ES-I3 (cell line): Measurements from ENCODE around the gene REV1.
A peak's percentile ranks its signal among the peaks of the same experiment; 100 is the strongest.
"Not testable (repeated sequence)": the region's sequence is repeated elsewhere in the genome, so short reads cannot be mapped to it uniquely, and the experiment has no call there.

ENCODE experiments used
- H3K36me3 ChIP-seq: 2 replicates; pipeline ENCODE4 v1.6.1; 2013; ENCODE audit warnings: mild to moderate bottlenecking, low read length, control low read depth, moderate library complexity; ENCODE audit not compliant: insufficient read depth
- H3K4me1 ChIP-seq: 2 replicates; pipeline ENCODE4 v1.6.1; 2013; ENCODE audit warnings: mild to moderate bottlenecking, control low read depth, low read length; ENCODE audit not compliant: insufficient read depth
- H3K9ac ChIP-seq: 2 replicates; pipeline ENCODE4 v1.6.1; 2013; ENCODE audit warnings: low read depth, mild to moderate bottlenecking, low read length, moderate library complexity
- H3K9me3 ChIP-seq: 2 replicates; pipeline ENCODE4 v1.6.1; 2013; ENCODE audit warnings: mild to moderate bottlenecking, low read length, moderate library complexity; ENCODE audit not compliant: control insufficient read depth, insufficient read depth

Gene REV1

DNA sequence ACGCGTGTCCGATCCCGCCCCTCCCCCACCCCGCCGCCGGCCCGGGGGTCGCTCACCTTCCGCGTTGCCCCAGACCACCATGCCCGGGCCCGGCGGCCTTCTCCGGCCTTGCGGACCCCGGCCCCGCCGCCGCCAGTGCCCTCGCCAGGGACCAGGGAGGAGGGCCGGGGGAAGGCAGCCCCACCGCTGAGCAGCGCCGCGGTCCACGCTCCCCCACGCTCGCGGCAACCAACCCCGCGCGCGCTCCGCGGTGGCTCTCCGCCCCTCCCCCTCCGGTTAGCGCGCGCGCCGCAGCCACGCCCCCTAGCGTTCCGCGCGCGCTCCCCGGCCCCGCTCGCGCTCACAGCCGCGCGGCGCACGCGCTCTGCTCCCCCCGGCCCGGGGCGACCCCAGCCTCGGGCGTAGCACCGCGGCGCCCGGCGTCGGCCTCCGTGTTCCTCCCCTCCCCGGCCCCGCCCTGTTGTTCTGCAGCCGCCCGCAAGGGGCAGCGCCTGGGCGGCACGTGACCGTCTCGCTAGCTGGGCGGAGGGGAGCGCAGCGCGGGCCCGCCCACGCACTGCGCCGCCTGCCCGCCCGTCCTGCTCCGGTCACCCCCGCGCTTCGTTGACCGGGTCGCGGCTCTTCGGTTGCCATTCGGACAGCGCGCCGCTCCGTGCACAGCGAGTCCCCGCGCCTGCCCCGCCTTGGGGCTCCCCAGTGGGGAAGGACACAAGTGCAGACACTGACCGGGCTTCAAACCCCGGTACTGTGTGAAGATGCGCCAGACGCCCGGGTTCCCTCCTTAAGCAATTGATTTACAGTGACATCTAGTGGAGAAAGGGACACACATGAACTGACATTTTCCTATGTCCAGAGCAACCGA is at the start of gene REV1:
REV1 (minus strand) TSS at position 257 of the 862 bp plus-strand sequence. CDS start 25,042 bp downstream, outside the sequence.
- Histone ChIP-seq H3K9me3 (no peaks in the 10 kb centered on the region), H3K9ac (peak within 1 kb of the TSS; percentile 81), H3K4me1 (peaks cover 11% of the 10 kb centered on the region), H3K36me3 (no peaks in the 10 kb centered on the region)

DNA sequence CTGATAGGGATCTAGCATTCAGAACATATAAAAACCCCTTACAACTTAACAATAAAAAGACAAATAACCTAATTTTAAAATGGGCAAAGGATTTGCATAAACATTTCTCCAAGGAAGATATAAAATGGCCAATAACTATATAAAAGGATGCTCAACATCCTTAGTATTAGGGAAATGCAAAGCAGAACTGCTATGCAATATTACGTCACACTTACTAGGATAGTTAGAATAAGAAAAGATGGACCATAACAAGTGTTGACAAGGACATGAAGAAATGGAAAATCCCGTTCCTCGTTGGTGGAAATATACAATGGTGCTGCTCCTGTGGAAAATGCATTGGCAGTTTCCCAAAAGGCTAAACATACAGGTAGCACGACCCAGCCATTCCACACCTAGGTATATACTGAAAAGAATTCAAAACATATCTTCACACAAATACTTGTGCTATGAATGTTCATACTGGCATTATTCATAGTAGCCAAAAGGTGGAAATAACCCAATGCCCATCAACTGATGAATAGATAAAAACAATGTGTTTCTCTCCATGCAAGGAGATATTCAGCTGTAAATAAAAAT is 48.2 kb upstream of the REV1 start:
- no peaks in the 10 kb centered on the region for H3K36me3 ChIP-seq
- peaks cover 10% of the 10 kb centered on the region for H3K9me3 ChIP-seq
- no peak overlapping the region for H3K9ac ChIP-seq
- H3K4me1 ChIP-seq = no peaks in the 10 kb centered on the region

DNA sequence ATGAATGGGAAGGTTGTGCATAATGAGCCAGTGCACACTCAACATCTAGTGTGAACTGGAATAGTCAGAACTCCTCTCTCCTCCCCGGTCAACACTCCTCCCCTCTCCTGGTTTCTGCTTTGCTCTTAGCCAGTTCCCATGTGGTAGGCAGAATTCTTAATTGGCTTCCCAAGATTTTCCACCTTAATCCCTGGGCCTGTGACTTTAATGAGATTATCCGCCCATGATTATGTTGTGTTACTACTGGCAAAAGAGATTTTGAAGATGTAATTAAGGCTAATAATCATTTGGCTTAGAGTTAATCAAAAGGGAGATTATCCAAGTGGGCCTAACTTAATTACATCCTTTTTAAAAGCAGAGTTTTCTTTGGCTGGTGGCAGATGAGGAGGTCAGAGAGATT is 34.2 kb upstream of the REV1 start:
- no peaks in the 10 kb centered on the region for H3K9me3 ChIP-seq
- H3K36me3 ChIP-seq = no peaks in the 10 kb centered on the region
- H3K4me1 ChIP-seq = no peaks in the 10 kb centered on the region
- H3K9ac ChIP-seq = no peak overlapping the region

DNA sequence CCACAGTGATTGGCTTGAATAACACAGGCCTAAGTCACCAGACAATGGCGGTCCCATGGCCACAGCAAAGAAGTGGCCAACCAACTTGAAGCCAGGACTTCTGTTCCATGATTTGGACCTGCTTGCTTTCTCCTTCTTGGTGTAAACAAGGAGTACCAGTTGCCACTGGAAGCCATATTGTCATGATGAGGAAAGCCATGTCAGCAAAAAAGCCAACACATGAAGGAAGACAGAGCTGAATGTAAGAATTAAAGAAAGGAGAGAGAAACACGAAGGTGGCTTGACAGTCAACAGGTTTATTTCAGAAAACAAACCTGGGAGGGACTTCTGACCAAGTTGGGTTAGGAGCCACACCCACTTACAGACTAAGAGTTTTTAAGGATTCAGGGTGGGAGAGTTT is 32.3 kb upstream of the REV1 start:
- no peak overlapping the region for H3K9ac ChIP-seq
- no peaks in the 10 kb centered on the region for H3K9me3 ChIP-seq
- H3K4me1 ChIP-seq = no peaks in the 10 kb centered on the region
- no peaks in the 10 kb centered on the region for H3K36me3 ChIP-seq

DNA sequence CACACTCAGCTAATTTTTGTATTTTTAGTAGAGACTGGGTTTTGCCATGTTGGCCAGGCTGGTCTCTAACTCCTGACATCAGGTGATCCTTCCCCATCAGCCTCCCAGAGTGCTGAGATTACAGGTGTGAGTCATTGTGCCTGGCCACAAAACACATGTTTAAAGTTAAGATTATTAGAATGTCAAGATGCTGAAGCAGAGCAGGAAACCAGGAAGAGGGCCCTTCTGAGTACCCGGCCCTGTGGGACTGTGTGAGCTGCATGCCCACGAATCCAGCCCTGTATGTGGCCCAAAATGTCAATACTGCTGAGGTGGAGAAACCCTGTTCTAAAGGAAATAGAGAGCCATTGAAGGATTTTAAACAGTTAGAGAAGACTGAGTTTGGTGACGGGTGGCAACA is 31.0 kb upstream of the REV1 start:
- Histone ChIP-seq H3K9me3 (no peaks in the 10 kb centered on the region), H3K36me3 (no peaks in the 10 kb centered on the region; the same call in 1 of the 2 replicates), H3K4me1 (no peaks in the 10 kb centered on the region), H3K9ac (no peak overlapping the region)

DNA sequence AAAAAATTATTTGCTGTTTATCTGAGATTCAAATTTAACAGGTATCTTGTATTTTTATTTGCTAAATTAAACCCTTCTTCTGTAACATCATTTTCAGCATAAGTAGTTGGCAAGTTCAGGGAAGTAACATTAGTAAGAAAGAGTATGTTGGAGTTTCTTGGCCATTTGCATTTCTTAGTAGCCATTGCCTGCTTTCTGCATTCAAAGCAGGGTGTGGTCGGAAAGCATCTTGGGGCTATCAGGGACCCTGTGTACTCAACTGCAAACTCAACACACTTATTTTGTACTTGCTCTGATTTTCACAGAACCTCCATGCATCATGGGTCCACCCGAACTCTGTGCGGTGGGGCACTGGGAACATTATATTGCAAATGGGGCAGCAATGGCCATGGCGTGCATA is 30.4 kb upstream of the REV1 start:
- H3K9ac ChIP-seq = no peak overlapping the region
- no peaks in the 10 kb centered on the region for H3K9me3 ChIP-seq
- no peaks in the 10 kb centered on the region; the same call in 1 of the 2 replicates for H3K36me3 ChIP-seq

DNA sequence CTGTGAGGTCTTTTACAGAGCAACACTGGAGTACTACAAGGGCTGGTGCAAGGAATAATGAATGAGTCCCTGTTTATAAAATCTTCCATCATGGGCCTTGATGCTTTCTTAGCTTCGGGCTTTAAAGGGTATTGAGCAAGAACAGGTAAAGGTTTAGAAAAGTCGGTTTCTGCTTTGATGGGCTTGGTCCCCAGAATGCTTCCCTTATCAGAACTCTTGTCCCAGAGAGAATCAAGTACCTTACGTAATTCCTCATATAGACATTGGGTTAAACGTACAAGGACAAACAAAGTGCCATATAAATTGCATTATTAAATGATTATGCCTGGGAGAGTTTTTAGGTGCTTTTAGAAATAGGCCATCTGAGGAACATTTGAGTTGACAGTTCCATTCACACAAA is 24.5 kb upstream of the REV1 start:
- H3K4me1 ChIP-seq = no peaks in the 10 kb centered on the region
- no peaks in the 10 kb centered on the region; the same call in 1 of the 2 replicates for H3K36me3 ChIP-seq
- no peak overlapping the region for H3K9ac ChIP-seq
- H3K9me3 ChIP-seq = no peaks in the 10 kb centered on the region

More for the DNA sequence above, 30.4 kb upstream of the REV1 start:
- H3K4me1 ChIP-seq = no peaks in the 10 kb centered on the region

DNA sequence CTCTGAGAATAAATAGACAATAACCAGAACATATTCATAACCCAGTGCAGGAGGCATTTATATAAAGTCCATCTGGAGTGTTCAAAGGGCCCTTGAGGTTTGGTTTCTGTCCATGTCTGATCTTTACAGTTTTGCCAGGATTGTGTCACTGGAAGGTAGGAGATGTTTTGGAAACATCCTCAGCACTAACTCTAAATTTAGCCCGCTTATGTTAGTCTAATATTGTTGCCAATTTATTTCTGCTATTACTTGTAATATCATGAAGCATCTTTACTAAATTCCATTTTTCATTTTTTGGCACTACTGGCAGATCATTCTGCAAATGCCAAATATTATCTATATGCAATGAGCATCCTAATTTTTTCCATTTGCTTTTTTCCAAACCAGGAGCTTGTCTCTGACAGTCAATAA is 22.4 kb upstream of the REV1 start:
- no peaks in the 10 kb centered on the region; the same call in 1 of the 2 replicates for H3K36me3 ChIP-seq
- no peak overlapping the region for H3K9ac ChIP-seq
- H3K9me3 ChIP-seq = no peaks in the 10 kb centered on the region
- no peaks in the 10 kb centered on the region for H3K4me1 ChIP-seq

DNA sequence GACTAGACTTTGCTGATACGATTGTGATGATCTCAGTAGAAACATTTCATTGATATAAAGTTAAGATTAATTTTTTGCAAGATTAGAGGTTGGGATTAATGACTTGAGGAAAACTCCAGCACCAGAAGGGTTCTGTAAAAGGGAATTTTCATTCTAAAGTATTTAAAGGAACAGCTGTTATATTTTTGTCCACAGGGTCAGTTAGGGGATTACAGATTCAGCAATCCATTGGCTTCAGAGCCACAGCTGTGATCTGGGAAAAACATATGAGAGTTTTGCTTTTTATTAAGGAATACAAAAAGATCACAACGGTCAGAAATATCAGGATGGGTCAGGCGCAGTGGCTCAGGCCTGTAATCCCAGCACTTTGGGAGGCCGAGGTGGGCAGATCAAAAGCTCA is 19.6 kb upstream of the REV1 start:
- Histone ChIP-seq H3K9ac (no peak overlapping the region), H3K9me3 (no peaks in the 10 kb centered on the region), H3K36me3 (no peaks in the 10 kb centered on the region), H3K4me1 (no peaks in the 10 kb centered on the region)

DNA sequence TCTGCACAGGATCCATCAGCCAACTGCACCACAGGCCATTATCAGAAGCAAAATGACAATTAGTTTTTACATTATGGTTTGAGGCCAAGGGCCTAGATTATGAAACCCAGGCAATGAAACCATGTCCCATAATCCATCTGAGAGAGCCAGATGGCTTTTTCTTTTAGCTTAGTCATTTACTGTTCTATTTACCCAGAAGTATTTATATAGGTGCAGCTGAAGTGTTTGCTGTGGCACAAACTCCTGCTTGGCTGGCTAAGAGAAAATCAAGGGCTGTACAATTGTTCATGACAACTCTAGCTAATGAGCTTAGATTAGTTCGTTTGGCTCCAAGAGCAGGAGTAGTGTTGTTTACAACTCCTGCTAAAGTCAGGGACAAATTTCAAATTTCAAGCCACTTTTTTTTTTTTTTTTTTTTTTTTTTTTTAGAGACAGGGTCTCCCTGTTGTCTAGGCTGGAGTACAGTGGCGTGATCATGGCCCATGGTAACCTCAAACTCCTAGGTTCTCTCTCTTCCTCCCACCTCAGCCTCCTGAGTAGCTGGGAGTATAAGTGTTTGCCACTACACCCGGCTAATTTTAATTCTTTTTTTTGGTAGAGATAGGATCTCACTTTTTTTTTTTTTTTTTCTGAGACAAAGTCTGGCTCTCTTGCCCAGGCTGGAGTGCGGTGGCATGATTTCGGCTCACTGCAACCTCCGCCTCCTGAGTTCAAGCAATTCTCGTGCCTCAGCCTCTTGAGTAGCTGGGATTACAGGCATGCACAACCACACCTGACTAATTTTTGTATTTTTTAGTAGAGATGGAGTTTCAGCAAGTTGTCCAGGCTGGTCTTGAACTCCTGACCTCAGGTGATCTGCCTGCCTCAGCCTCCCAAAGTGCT is 18.4 kb upstream of the REV1 start:
- no peaks in the 10 kb centered on the region for H3K36me3 ChIP-seq
- no peak overlapping the region for H3K9ac ChIP-seq
- no peaks in the 10 kb centered on the region for H3K4me1 ChIP-seq
- no peaks in the 10 kb centered on the region for H3K9me3 ChIP-seq

DNA sequence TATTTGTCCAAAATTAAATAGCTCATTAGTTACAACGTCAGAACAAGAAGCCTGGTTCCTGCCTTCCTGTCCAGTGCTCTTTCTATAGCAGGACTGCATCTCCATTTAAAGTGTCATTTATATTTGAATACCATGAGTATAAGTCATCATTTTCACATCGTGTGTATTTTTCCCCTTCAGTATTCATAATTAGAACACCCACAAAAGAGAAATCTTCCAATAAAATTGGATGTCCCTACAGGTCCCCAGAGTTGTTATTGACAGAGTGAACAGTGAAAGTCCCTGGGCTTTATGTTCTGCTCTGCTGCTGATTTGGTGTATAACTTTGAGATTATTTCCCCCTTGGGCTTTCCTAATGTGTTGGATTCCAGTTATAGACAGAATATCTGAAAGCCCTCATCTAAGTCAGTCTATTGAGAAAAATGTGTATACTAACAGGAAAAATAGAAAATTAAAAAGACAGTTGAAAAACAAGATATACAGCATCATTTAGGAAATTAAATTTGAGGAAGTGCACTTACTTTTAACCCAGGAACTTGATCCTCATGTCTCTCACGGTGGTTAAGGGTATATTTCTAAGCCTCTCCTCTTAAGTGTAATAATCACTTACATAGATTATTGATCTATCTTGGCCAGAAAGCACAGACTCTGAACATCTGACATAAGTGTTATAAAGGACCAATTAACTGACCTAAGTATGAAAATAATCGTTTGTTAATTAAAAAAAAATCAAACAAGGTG is 15.2 kb upstream of the REV1 start:
- Histone ChIP-seq H3K36me3 (no peaks in the 10 kb centered on the region), H3K9me3 (no peaks in the 10 kb centered on the region), H3K9ac (no peak overlapping the region)

DNA sequence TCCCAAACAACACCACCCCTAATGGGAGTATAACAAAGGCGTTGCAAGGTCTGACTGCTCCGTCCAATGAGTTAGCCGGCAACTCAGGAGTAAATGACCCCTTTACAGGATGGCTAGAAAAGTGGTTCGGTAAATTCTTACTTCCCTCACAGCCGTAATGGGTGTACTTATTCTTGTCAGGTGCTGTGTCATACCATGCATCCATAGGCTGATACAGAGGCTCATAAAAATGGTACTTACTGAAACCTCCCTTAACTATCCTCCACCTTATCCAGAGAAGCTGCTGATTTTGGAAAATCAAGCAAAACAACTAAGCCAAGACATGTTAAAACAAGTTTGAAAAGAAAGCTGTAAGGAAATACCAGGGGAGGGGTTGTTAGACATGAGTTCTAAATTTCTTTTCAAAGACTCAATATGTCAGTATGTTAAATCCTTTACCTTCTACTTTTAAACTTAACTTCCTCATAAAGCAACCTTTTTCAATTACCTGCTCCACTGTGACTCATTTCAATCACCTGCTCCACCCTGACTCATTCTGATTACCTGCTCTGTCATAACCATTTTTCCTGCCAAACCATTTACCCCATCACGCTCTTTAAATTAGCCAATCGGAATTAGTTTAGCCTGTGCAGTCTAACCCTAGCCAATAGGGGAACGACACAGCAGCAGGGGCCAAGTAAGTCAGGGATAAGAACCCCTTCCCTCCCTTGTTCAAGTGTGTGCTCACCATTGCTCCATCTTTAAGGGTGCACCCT is 14.0 kb upstream of the REV1 start:
- H3K9me3 ChIP-seq, H3K36me3 ChIP-seq, H3K9ac ChIP-seq, H3K4me1 ChIP-seq: not testable (repeated sequence)

More for the DNA sequence above, 15.2 kb upstream of the REV1 start:
- H3K4me1 ChIP-seq = no peaks in the 10 kb centered on the region

DNA sequence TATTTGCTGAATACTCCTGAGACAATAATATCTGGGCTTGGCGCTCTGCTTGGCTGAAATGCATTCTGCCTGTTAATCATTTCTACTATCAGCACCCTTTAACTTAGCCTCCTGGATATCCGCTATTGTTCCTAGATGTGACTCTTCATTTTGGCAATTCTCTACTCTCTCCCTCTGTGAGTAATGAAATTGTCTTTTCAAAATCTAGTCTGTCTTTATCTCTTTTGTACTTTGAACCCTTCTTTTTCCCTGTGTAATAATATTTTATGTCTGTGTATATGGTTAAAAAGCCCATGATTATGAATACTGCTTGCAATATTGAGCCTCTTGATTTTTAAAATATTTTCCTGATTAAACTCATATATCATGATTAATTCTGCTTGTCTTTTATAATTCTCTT is 6.2 kb upstream of the REV1 start:
- H3K4me1 ChIP-seq = peaks cover 3% of the 10 kb centered on the region; the same call in 1 of the 2 replicates
- H3K9ac ChIP-seq = no peak overlapping the region

More for the DNA sequence above, 6.2 kb upstream of the REV1 start:
- no peaks in the 10 kb centered on the region for H3K9me3 ChIP-seq
- no peaks in the 10 kb centered on the region for H3K36me3 ChIP-seq
